NCI-H2029 (cell line): ENCODE data around the gene PIP5K1B.
"Not testable (repeated sequence)": the region's sequence is repeated elsewhere in the genome, so short reads cannot be mapped to it uniquely, and the experiment has no call there.

ENCODE experiments used
- DNase-seq: peaks from one replicate; lab custom pipeline; 2025; lab: John Stamatoyannopoulos, UW

The PIP5K1B gene

DNA sequence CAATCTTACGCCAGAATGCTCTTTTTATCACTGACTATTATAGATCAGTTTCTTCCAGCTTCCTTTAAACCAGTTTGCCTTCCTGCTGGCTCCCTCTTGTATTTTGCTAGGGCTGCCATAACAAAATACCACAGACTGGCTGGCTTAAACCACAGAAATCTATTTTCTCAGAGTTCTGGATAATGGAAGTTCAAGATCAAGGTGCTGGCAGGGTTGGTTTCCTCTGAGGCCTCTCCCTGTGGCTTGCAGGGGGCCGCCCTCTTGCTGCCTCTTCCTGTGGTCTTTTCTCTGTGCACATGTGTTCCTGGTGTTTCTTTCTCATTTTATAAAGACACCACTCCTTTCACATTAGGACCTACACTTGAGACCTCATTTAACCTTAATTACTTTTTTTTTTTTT, 323.7 kb downstream of the PIP5K1B start:
- no peak for DNase-seq

DNA sequence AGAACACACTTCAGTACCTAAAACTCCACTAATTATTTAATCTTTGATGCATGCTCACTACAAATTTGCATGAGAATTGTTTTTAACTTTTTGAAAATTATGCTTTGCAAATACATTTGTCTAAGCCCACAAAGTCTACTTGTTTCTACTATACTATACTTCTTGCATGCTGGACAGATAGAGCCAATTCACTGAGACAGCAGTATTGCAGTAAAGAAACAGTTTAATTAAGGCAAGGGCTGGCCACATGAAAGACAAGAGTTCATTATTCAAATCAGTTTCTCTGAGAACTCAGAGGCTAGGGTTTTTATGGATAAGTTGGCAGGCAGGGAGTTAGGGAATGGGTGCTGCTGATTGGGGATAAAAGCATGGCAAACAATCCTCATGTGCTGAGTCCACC, 324.5 kb downstream of the PIP5K1B start:
- no peak for DNase-seq

DNA sequence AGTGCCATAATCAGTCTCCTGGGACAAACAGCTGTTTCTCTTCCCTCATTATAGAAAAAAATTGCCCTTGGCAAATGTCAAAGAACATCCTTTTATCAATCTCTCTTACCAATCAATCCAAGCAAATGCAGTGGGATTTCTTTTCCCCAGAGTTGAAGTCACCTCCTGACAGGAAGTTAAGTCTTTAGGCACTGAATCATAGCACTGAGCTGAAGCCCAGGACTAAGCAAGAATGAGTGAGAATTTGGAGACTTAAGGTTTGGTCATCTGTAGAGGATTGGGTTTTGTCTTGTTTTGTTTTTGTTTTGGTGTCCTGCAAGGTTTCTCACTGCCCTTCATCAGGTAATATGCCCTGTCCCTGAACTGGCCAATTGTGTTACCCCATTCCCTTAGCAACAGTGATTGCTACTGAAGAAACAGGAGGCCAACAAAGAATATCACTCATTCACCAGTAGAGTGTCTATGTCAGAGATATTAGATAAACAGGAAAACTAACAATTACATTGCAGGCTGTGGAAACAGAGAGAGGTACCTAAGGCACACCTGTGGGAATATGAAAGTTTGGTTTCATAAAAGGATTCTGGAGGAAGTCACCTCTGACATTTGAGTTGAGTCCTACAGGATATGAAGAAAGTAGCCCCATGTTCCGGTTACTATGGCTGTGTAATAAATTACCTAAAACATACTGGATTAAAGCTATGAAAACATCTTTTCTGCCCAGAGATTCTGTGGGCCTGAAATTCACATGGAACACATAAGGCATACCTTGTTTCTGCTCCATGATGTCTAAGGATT, 326.0 kb downstream of the PIP5K1B start:
- DNase-seq, result no peak

- peak; percentile 45 for DNase-seq
Observed at GRCh38 chr9:69034071-69034470, 329.0 kb downstream of the PIP5K1B start.

DNA sequence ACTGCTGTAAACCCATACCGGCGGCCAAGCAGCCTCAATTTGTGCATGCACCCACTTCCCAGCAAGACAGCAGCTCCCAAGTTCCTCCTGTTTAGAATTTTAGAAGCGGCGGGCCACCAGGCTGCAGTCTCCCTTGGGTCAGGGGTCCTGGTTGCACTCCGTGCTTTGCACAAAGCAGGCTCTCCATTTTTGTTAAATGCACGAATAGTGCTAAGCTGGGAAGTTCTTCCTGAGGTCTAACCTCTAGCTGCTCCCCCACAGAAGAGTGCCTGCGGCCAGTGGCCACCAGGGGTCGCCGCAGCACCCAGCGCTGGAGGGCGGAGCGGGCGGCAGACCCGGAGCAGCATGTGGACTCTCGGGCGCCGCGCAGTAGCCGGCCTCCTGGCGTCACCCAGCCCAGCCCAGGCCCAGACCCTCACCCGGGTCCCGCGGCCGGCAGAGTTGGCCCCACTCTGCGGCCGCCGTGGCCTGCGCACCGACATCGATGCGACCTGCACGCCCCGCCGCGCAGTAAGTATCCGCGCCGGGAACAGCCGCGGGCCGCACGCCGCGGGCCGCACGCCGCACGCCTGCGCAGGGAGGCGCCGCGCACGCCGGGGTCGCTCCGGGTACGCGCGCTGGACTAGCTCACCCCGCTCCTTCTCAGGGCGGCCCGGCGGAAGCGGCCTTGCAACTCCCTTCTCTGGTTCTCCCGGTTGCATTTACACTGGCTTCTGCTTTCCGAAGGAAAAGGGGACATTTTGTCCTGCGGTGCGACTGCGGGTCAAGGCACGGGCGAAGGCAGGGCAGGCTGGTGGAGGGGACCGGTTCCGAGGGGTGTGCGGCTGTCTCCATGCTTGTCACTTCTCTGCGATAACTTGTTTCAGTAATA, 330.6 kb downstream of the PIP5K1B start, which contains the start of gene FXN:
FXN (plus strand) TSS at position 315 of the 871 bp plus-strand sequence; CDS start at position 346, 31 bp downstream.
- DNase-seq, result peak; percentile 67

- no peak for DNase-seq
Observed at GRCh38 chr9:69036309-69036708, 331.3 kb downstream of the PIP5K1B start.

DNA sequence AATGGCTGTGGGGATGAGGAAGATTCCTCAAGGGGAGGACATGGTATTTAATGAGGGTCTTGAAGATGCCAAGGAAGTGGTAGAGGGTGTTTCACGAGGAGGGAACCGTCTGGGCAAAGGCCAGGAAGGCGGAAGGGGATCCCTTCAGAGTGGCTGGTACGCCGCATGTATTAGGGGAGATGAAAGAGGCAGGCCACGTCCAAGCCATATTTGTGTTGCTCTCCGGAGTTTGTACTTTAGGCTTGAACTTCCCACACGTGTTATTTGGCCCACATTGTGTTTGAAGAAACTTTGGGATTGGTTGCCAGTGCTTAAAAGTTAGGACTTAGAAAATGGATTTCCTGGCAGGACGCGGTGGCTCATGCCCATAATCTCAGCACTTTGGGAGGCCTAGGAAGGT, 331.8 kb downstream of the PIP5K1B start:
- no peak for DNase-seq

DNA sequence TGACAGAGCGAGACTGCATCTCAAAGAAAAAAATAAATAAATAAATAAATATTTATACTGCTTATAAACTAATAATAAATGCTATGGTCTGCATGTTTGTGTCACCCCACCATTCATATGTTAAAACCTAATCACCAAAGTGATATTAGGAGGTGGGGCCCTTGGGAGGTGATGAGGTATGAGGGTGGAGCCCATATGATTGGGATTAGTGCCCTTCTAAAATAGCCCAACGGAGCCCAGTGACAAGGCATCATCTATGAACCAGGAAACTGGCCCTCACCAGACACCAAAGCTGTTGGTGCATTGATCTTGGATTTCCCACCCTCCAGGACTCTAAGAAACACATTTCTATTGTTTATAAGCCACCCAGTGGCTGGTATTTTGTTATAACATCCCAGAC, 335.6 kb downstream of the PIP5K1B start:
- no peak for DNase-seq

- DNase-seq, result peak; percentile 49
Observed at GRCh38 chr9:69044240-69045219, 339.5 kb downstream of the PIP5K1B start.

DNA sequence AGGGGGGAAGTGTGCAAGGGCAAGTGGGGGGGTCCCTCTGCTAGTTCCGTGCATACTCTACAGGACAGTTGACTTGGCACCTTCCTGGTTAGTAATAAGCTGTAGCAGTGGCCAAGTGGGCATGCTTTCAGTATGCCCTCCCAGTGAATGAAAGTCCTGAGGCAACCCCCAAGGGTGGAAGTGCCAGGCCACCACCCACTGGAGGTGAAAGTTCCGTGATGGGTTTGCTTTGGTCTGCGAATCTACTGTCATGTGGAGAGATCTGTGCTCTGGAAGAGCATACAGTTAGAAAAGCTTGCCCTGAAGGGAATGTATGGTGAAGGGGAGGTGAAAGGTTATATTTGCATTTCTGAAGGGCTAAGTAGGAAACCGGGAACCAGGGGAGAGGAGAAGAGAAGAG, 340.8 kb downstream of the PIP5K1B start:
- no peak for DNase-seq

DNA sequence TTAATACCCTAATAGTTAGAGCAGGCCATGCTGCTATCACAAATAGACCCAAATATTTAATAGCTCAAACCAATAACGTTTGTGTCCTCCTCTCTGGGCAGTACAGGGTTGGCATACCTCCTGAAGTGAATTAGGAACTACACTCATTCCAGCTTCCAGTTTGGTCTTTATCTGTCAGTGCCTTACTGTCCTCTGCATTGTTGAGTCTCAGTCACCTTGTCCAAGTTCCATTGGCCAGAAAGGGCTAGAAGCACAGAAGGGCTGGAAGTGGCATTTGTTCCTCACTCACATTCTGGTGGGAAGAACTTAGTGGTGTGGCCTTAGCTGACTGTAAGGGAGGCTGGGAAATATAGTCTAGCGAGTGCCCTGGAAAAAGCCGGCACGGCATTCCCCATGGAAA, 341.7 kb downstream of the PIP5K1B start:
- DNase-seq, result no peak

DNA sequence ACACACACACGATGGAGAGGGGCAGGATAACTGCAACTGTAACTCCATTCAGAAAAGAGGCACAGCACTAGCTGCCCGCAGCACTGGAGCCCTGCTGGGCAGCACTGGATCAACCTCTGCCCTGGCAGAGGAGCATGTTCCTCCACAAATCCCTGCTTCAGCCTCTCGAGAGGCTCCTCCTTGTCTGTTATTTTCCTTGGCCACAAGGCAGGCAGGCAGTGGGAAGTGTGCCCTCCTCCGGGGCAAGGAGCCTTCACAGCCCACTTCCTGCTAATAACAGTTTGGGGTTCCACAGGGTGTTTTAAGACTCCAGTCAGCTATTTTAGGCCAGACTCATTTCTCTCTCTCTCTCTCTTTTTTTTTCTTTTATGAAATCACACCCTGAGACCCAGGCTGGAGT, 342.3 kb downstream of the PIP5K1B start:
- no peak for DNase-seq

DNA sequence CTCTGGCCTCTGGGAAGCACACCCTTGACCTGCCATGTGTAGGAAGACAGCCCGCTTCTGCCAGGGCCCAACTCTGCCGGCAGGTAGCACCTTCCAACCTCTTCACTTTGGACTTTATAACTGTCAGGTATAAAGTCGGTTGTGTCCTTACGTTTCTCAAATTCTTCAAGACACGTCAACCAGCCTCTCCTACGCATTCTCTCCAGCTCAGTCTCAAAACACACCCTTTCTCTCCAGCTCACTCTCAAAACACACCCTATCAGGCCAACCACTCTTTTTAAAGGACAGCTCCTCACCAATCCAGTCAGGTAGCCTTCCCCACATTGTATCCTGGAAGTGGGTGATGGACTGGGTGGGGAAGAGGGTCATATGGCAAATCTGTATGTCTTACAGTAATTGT, 344.1 kb downstream of the PIP5K1B start:
- no peak for DNase-seq

DNA sequence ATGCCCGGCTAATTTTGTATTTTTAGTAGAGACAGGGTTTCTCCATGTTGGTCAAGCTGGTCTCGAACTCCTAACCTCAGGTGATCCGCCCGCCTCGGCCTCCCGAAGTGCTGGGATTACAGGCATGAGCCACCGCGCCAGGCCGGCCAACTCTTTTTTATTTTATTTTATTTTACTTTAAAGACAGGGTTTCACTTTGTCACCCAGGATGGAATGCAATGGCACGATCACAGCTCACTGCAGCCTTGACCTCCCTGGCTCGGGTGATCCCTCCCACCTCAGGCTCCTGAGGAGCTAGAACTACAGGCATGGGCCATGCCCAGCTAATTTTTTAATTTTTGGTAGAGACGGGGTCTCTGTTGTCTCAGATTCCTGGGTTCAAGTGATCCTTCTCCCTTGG, 345.9 kb downstream of the PIP5K1B start:
- DNase-seq, result not testable (repeated sequence)

- no peak for DNase-seq
Observed at GRCh38 chr9:69054989-69055388, 349.9 kb downstream of the PIP5K1B start.

DNA sequence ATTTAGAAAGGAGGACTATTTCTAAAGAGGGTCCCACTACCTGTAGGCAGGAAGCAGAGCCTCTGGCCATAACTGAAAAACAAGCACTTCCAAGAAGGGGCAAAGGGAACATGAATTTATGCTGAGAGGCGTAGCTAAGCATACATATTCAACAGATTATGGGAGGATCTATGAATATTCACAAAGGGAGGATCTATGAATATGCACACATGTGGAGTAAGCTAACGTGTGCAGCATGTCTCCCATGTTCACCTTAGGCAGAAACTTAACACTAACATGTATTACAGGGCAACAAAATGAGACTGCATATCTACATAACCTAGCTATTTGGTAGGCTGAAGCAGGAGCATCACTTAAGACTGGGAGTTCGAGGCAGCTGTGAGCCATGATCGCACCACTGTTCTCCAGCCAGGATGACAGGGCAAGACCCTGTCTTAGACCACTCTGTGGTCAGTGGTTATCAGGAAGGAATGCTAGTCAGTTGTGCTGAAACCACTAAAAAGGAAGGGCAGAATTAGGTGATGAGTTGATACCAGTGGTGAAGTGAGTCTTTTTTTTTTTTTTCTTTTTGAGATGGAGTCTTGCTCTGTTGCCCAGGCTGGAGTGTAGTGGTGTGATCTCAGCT, 351.3 kb downstream of the PIP5K1B start:
- no peak for DNase-seq

DNA sequence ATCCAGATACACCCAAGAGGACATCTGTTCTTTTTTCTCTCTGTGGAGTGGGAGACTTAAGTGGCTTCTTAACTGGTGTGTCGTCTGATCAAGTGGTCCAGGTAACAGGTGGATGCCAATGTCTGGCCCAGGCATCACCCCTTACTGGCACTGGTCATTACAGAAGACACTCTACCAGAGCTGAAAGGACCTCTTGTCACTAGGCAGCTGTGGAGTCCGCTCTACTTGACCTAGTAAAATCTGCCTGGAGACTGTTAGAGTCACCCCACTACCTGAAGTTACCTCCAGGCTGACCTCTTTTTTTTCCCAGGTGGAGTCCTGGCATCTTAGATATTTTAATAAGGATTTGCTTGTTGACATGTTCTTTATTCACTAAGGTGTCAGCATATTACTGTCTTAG, 353.1 kb downstream of the PIP5K1B start:
- peak; percentile 55 for DNase-seq
